ENCODE results near the gene BCL2L13.
A peak's percentile ranks its signal among the peaks of the same experiment; 100 is the strongest.
"Not testable (repeated sequence)": the region's sequence is repeated elsewhere in the genome, so short reads cannot be mapped to it uniquely, and the experiment has no call there.

The BCL2L13 gene

GRCh38 chr22:17761138-17761488 lies 122.6 kb downstream of the BCL2L13 start:
- no peak for DNase-seq (ENCODE audit: low read depth in 3 of 3)

- not testable (repeated sequence) for DNase-seq (ENCODE audit: low read depth in 3 of 3)
Measured at GRCh38 chr22:17763442-17763841, 124.9 kb downstream of the BCL2L13 start.

GRCh38 chr22:17764036-17764435 lies 125.5 kb downstream of the BCL2L13 start:
- no peak for DNase-seq (ENCODE audit: low read depth in 3 of 3)

GRCh38 chr22:17764852-17765251 lies 126.3 kb downstream of the BCL2L13 start:
- DNase-seq (ENCODE audit: low read depth in 3 of 3): not testable (repeated sequence)

- DNase-seq (ENCODE audit: low read depth in 3 of 3): peak in 1 of 3 experiments; percentile 35
Measured at GRCh38 chr22:17767233-17768065, 128.9 kb downstream of the BCL2L13 start.

- no peak for DNase-seq (ENCODE audit: low read depth in 3 of 3)
Measured at GRCh38 chr22:17769013-17769715, 130.6 kb downstream of the BCL2L13 start.

- no peak for DNase-seq (ENCODE audit: low read depth in 3 of 3)
Measured at GRCh38 chr22:17769716-17770082, 131.1 kb downstream of the BCL2L13 start.

GRCh38 chr22:17770180-17771077 lies 131.9 kb downstream of the BCL2L13 start:
- DNase-seq (ENCODE audit: low read depth in 3 of 3): no peak

GRCh38 chr22:17772249-17772957 lies 133.8 kb downstream of the BCL2L13 start:
- no peak for DNase-seq (ENCODE audit: low read depth in 3 of 3)

GRCh38 chr22:17772958-17773605 lies 134.5 kb downstream of the BCL2L13 start:
- DNase-seq (ENCODE audit: low read depth in 3 of 3): no peak

- DNase-seq (ENCODE audit: low read depth in 3 of 3): peak in 2 of 3 experiments; percentile 37 to 42
Measured at GRCh38 chr22:17773606-17774205, 135.1 kb downstream of the BCL2L13 start.

GRCh38 chr22:17774206-17774925 lies 135.8 kb downstream of the BCL2L13 start, which contains the start of gene BID:
Gene BID, minus strand, starts transcription at chr22:17774469. Its CDS starts 24,353 bp downstream, at chr22:17750116.
- DNase-seq (ENCODE audit: low read depth in 3 of 3): no peak

GRCh38 chr22:17774926-17775685 lies 136.5 kb downstream of the BCL2L13 start:
- DNase-seq (ENCODE audit: low read depth in 3 of 3): no peak

- DNase-seq (ENCODE audit: low read depth in 3 of 3): no peak
Measured at GRCh38 chr22:17775781-17776465, 137.4 kb downstream of the BCL2L13 start.

- peak in 1 of 3 experiments; percentile 44 for DNase-seq (ENCODE audit: low read depth in 3 of 3)
Measured at GRCh38 chr22:17777005-17777716, 138.6 kb downstream of the BCL2L13 start.

- no peak for DNase-seq (ENCODE audit: low read depth in 3 of 3)
Measured at GRCh38 chr22:17777717-17778044, 139.1 kb downstream of the BCL2L13 start.

GRCh38 chr22:17778412-17778976 lies 139.9 kb downstream of the BCL2L13 start:
- DNase-seq (ENCODE audit: low read depth in 3 of 3): no peak

All from stimulated activated CD4-positive, alpha-beta T cell treated with anti-CD3 and anti-CD28 coated beads, TNF-alpha, amount 100 ng/mL, for 4 hours (primary cell).